Adrenal gland (tissue), 5 donors: ENCODE results near the gene NFATC3.

Experiments
- CTCF ChIP-seq, 6 experiments: fragments of 450-650 bp in 4 of 6; fragments of 200-600 bp in 2 of 6; sonication (generic) in 1 of 6; IDR thresholded peaks; 1 replicate in 5 of 6; 2 replicates in 1 of 6; pipeline versions ENCODE4 v1.5.1 to v1.8.0; 2016 to 2021; ENCODE audit warnings: antibody characterized with exemption in 6 of 6, mild to moderate bottlenecking in 2 of 6, moderate library complexity in 1 of 6
- POLR2A ChIP-seq, 2 donors: fragments of 450-650 bp; IDR thresholded peaks; one replicate each; pipeline ENCODE4 v1.6.1; 2017; ENCODE audit warnings: antibody characterized with exemption in 2 of 2, mild to moderate bottlenecking in 2 of 2, moderate library complexity in 1 of 2
- donor health status: DM: no; HTN: no; CAD: no.

GRCh38 chr16:68244481-68244902 lies 159.3 kb downstream of the NFATC3 start:
- TF ChIP-seq CTCF (IDR thresholded peaks at IDR 0.05), result no peak
- TF ChIP-seq POLR2A (IDR thresholded peaks at IDR 0.05), result no peak
